GM21381 (cell line): ENCODE data around the gene SOX5.

Source experiments
- ATAC-seq: cut with Tn5 transposase; IDR thresholded peaks from one replicate; pipeline ENCODE4 v1.9.1; 2021; ENCODE audit warnings: mild to moderate bottlenecking, moderate library complexity; ENCODE audit not compliant: unreplicated experiment

The SOX5 gene

GRCh38 chr12:23703051-23703450 lies 246.4 kb downstream of the SOX5 start:
- no peak for ATAC-seq

- ATAC-seq: no peak
These were observed 250.4 kb downstream of the SOX5 start for GRCh38 chr12:23699031-23699430.

- ATAC-seq: no peak
These were observed 254.6 kb downstream of the SOX5 start for GRCh38 chr12:23694920-23695319.

- ATAC-seq: no peak
These were observed 255.2 kb downstream of the SOX5 start for GRCh38 chr12:23694307-23694706.

GRCh38 chr12:23687947-23688346 lies 261.5 kb downstream of the SOX5 start:
- ATAC-seq: no peak

GRCh38 chr12:23686095-23686494 lies 263.4 kb downstream of the SOX5 start:
- no peak for ATAC-seq

GRCh38 chr12:23684121-23684520 lies 265.3 kb downstream of the SOX5 start:
- ATAC-seq: no peak

GRCh38 chr12:23681237-23681636 lies 268.2 kb downstream of the SOX5 start:
- no peak for ATAC-seq

GRCh38 chr12:23674064-23674463 lies 275.4 kb downstream of the SOX5 start:
- ATAC-seq: no peak

- no peak for ATAC-seq
These were observed 277.6 kb downstream of the SOX5 start for GRCh38 chr12:23671881-23672280.

- no peak for ATAC-seq
These were observed 278.8 kb downstream of the SOX5 start for GRCh38 chr12:23670684-23671083.

GRCh38 chr12:23669691-23670090 lies 279.8 kb downstream of the SOX5 start:
- ATAC-seq: no peak

- ATAC-seq: no peak
These were observed 282.6 kb downstream of the SOX5 start for GRCh38 chr12:23666866-23667265.

GRCh38 chr12:23662966-23663365 lies 286.5 kb downstream of the SOX5 start:
- no peak for ATAC-seq

- no peak for ATAC-seq
These were observed 290.3 kb downstream of the SOX5 start for GRCh38 chr12:23659131-23659530.

- ATAC-seq: no peak
These were observed 291.9 kb downstream of the SOX5 start for GRCh38 chr12:23657598-23657997.

GRCh38 chr12:23655884-23656283 lies 293.6 kb downstream of the SOX5 start:
- no peak for ATAC-seq

GRCh38 chr12:23655112-23655511 lies 294.4 kb downstream of the SOX5 start:
- no peak for ATAC-seq

GRCh38 chr12:23648546-23648945 lies 300.9 kb downstream of the SOX5 start:
- no peak for ATAC-seq

GRCh38 chr12:23640754-23641153 lies 308.7 kb downstream of the SOX5 start:
- no peak for ATAC-seq

- no peak for ATAC-seq
These were observed 315.1 kb downstream of the SOX5 start for GRCh38 chr12:23634344-23634743.

GRCh38 chr12:23631786-23632377 lies 317.6 kb downstream of the SOX5 start:
- ATAC-seq: no peak

GRCh38 chr12:23630524-23630923 lies 318.9 kb downstream of the SOX5 start:
- ATAC-seq: no peak
